Activated CD4-positive, alpha-beta T cell treated with anti-CD3 and anti-CD28 coated beads, Interleukin-2, amount 50 U/mL, for 1 hour (primary cell): ENCODE results near the gene OR9I1.

ENCODE experiments used
- DNase-seq: peaks from one replicate; pipeline ENCODE4 v3.0.0-alpha.2; 2020

The OR9I1 gene, protein sequence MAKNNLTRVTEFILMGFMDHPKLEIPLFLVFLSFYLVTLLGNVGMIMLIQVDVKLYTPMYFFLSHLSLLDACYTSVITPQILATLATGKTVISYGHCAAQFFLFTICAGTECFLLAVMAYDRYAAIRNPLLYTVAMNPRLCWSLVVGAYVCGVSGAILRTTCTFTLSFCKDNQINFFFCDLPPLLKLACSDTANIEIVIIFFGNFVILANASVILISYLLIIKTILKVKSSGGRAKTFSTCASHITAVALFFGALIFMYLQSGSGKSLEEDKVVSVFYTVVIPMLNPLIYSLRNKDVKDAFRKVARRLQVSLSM

GRCh38 chr11:58125469-58125868 is at the start of gene OR9I1:
OR9I1 (minus strand) TSS chr11:58125530; CDS start chr11:58119444, 6,086 bp downstream.
- DNase-seq = no peak

DNA sequence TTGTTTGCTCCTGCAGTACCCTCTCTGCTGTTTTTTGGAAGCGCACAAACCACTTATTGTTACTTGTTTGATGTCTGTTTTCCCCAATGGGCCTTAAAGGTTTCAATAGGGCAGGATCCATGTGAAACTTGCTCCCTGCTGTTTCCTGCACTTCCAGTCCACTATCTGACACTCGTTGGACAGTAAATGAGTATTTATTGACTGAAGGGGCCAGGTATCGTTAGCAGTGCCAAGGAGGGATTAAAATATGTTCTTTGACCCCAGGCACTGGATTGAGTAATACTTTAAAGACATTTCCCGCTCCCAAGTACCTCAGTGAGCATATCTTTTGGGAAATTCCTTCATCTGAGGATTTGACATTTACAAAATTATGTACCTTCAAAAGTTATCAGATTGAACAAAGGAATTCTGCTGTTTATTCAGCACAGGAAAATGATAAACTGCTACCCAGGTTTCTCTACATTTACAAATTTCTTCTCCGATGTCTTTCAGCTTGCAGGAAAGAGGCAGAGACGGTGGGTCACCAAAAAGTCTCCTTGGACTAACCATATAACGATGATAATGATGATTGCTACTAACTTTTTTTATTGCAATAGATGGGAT is 40.3 kb upstream of the OR9I1 start:
- no peak for DNase-seq

DNA sequence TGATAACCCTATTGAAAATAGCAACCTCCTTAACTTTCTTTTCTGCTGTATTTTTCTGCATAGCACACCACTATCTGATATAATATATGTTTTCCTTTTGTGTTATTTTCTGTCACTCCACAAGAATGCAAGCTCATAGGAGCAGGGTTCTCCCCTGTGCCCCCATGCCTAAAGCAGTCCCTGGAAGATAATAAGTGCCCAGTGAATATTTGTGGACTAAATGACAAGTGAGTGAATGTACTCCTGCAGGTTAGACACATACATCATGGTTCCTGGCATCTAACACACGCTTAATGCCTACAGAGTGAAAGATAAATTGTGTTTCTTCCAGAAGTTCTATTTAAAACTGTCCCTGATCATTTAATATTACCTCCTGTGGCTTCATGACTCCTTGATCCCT is 39.7 kb upstream of the OR9I1 start:
- no peak for DNase-seq

DNA sequence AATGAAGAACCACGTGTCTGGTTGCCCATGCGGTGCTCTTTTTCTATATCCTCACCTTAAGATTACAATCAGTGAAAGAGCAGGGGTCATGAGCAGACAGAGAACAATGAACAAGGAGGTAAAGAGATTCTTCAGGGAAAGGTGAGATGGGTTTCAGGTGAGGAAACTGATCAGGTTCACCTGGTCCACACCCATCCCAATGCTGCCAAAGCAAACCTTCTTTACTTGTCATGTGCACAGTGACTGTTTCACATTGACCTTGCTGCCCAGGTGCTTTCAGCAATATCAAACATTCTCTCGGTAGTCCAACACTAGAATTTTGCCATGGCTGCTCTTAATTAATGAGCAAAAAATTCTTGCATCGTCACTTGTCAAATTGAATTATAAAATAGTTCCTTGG is 39.1 kb upstream of the OR9I1 start:
- DNase-seq = no peak

DNA sequence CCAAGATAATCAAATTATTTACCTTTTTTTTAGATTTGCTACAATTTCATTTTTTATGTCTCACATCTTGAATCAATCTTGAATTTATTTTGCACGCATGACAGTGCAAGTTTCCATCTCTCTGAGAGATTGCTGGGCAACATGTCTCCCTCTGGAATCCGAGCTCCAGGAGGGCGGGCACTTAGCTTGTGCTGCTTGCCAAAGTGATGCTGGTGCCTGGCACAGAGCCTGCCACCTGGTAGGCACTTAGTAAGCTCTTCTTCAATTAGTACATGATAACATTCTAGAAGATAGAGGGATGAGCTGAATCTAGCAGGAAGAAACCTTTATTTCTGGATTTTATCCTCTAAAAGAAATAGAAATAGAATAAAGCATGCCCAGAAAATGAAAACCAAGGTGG is 27.5 kb upstream of the OR9I1 start:
- DNase-seq = no peak

DNA sequence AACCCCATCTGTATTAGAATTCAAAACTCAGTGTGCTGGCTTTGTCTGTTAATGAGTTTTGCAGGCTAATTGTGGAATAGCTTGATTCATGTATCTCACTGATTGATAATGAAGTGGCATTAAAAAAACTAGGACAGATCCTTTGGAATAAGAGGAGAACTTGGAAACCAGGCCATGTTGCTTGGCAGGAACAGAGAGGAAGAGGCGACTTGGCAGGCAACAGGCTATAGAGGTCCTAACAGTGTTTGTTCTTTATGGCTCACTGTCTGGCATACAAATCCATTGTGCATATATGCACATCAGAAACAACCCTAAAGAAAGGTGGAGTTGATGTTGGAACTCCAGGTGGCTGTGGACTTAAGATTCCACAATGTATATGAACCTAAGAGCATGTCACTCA is 17.4 kb upstream of the OR9I1 start:
- DNase-seq = no peak

GRCh38 chr11:58135171-58135570 is 9.8 kb upstream of the OR9I1 start:
- DNase-seq = no peak

GRCh38 chr11:58134151-58134550 is 8.8 kb upstream of the OR9I1 start:
- DNase-seq = no peak

DNA sequence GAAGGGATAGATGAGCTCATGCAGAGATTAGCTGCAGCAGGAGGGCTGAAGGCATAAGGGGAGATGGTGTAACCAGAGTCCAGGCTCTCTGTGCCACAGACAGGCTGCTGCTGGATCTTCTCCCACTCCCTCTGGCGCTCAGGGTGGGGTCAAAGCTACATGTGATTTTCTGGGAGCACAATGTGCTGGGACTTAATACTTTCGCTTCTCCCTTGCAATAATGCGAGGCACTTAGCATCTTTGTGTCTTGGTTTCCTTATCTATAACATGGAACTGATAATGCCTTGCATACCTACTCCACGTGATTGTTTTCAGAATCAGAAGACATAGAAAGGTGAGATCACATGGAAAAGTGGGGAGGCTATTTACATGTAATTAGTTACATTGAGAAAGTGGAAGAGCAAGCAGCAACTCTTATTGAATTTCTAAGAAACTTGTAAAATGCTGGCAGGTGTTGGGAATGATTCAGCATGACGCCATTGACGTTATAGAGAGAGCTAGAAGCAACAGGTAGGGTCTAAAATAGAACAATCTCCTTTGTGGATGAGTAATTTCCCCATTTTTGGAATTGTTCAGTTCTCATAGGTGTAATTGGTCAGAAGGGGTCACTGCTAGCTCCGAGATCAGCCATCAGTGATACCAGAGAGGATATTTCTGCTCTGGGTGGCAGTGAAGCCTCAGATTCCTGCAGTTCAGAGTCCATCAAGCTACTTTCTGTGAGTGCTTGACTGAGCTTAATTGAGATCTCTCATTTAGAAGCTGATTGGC is 8.2 kb upstream of the OR9I1 start:
- no peak for DNase-seq

DNA sequence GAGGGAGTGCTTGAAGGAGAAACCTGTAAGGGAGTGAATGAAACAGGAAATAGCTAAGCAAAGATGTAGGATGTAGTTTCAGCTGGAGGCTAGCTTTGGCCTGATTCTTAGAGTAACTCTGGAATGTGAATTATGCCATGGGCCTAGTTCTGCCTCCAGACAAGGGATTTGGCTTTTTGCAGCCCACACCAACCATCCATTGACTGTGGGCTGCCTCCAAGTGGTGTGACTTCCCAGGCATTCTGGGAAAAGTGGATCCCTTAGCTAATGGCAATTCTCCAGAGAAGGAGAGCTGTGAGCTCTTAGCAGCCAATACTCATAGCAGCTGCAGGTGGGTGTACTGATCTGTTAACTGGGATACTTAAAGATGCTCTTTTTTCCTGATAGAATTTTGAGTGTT is 2.0 kb upstream of the OR9I1 start:
- DNase-seq = no peak

GRCh38 chr11:58121096-58121495 is 4.2 kb downstream of the OR9I1 start:
- DNase-seq = no peak

DNA sequence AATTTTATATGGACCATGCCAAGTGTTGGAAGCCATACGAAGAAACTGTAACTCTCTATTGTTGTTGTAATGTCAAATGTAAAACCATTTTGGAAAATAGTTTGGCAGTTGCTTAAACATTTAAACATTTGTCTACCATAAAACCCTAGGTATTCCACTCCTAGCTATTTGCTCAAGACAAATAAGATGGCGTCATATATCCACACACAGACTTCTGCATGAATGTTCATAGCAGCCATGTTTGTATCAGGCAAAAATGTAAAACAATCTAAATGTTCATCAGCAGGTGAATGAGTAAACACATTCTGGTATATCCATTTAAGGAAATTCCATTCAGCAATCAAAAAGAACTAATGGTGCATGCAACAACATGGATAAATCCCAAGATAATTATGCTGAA is 27.9 kb downstream of the OR9I1 start:
- DNase-seq = no peak

- no peak for DNase-seq
Observed at GRCh38 chr11:58086528-58086927, 38.8 kb downstream of the OR9I1 start.

GRCh38 chr11:58075781-58076180 is 49.5 kb downstream of the OR9I1 start:
- DNase-seq = no peak

DNA sequence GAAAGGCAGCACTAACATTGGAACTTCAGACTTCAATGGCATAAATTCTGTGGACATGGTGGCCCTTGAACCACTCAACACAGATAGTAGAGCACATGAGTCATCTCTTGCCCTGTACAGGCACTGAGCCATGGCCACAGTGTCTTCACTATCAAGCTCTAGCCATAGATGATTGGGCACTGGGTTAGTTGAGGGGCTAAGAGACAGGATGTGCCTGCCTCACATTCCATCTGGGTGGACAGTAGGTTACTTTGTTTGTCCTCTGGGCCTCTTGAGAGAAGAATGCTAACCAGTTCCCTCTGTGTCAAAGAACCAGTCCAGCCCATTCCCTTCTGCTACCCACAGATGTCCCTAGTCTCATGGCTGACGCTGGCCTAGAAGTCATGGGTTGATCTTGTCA is 54.7 kb downstream of the OR9I1 start:
- no peak for DNase-seq

DNA sequence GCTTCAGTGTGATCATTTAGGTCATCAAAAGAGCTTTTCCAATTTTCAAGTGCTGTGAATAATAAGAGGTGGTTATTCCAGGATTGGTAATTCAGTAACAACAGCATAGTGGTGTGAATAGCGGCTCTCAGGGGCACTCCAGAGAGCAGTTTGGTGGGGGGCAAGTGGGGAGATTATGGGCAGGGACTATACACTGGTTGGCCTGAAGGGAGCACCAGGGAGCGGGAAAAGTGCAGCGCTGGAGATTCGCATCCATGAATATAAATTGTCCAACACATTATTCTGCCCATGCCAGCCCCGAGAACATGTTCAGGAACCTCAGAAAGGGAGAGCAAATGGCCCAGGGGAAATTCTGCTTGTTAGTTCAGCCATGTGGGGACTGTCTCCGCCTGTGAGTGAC is 56.7 kb downstream of the OR9I1 start:
- DNase-seq = no peak

- DNase-seq = no peak
Observed at GRCh38 chr11:58067685-58068084, 57.6 kb downstream of the OR9I1 start.
